ENCODE measurements around the gene ATP10A. TPM values are rescaled to one million over a fixed set of nuclear protein-coding genes. Genes with fewer than 3 reads are reported as not detected.
"Not testable (repeated sequence)": the region's sequence is repeated elsewhere in the genome, so short reads cannot be mapped to it uniquely, and the experiment has no call there.

Gene ATP10A
- total and polyA plus RNA-seq, 9 of the 15 experiments (the other 6 are each of a cell fraction or from before 2014, with no cell fraction given) = 0.09 TPM; not detected in 8

DNA sequence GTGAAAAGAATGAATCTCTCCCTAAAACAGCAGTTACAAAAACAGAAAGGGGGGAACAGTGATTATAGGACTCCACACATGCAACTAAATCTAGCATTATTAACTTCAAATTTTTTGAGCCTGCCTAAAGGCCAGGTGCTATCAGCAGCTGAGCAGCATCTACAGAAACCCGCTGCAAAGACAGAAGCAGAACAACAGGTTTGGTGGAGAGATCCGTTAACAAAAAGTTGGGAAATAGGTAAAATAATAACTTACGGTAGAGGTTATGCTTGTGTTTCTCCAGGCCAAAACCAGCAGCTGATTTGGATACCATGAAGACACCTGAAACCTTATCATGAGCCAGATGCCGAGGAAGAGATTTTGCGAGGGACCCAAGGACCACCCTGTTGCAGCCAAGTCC is 222.7 kb downstream of the ATP10A start:
- intact Hi-C loops (cut with micrococcal nuclease) (no loop called here), in situ Hi-C loops (cut with MboI) (no loop called here)
- no peak overlapping the region for H3K4me3 ChIP-seq
- no peaks in the 10 kb centered on the region for H3K9me3 ChIP-seq (replicated peaks; ENCODE audit: control insufficient read depth, insufficient read depth, low read depth, low read length)
- TF ChIP-seq PHF20 (IDR thresholded peaks at IDR 0.05; ENCODE audit: partially characterized antibody) (no peak), ZNF324 (CRISPR knock-in tag; IDR thresholded peaks at IDR 0.05) (no peak), SOX6 (IDR thresholded peaks at IDR 0.05) (no peak), ZBTB1 (CRISPR knock-in tag; IDR thresholded peaks at IDR 0.05; ENCODE audit: borderline replicate concordance, low read depth) (no peak), SP2 (IDR thresholded peaks at IDR 0.05; ENCODE audit: extremely low read depth, low read depth, low read length, poor library complexity, severe bottlenecking) (no peak), SMARCA4 (IDR thresholded peaks at IDR 0.05) (no peak), NFXL1 (CRISPR knock-in tag; IDR thresholded peaks at IDR 0.05) (no peak), ZNF239 (CRISPR knock-in tag; IDR thresholded peaks at IDR 0.05) (no peak), ZC3H8 (IDR thresholded peaks at IDR 0.05) (no peak), ESRRB (CRISPR knock-in tag; IDR thresholded peaks at IDR 0.05; ENCODE audit: borderline replicate concordance) (no peak)
- TF ChIP-seq, protein P1, sequence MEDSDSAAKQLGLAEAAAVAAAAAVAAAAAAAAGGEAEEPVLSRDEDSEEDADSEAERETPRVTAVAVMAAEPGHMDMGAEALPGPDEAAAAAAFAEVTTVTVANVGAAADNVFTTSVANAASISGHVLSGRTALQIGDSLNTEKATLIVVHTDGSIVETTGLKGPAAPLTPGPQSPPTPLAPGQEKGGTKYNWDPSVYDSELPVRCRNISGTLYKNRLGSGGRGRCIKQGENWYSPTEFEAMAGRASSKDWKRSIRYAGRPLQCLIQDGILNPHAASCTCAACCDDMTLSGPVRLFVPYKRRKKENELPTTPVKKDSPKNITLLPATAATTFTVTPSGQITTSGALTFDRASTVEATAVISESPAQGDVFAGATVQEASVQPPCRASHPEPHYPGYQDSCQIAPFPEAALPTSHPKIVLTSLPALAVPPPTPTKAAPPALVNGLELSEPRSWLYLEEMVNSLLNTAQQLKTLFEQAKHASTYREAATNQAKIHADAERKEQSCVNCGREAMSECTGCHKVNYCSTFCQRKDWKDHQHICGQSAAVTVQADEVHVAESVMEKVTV (CRISPR knock-in tag; IDR thresholded peaks at IDR 0.05) = no peak
- TF ChIP-seq, protein P2, sequence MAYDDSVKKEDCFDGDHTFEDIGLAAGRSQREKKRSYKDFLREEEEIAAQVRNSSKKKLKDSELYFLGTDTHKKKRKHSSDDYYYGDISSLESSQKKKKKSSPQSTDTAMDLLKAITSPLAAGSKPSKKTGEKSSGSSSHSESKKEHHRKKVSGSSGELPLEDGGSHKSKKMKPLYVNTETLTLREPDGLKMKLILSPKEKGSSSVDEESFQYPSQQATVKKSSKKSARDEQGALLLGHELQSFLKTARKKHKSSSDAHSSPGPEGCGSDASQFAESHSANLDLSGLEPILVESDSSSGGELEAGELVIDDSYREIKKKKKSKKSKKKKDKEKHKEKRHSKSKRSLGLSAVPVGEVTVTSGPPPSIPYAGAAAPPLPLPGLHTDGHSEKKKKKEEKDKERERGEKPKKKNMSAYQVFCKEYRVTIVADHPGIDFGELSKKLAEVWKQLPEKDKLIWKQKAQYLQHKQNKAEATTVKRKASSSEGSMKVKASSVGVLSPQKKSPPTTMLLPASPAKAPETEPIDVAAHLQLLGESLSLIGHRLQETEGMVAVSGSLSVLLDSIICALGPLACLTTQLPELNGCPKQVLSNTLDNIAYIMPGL (CRISPR knock-in tag; IDR thresholded peaks at IDR 0.05) = no peak
- no peaks in the 10 kb centered on the region for H4K20me1 ChIP-seq (replicated peaks; ENCODE audit: control insufficient read depth, insufficient read depth, low read length)
- FAIRE-seq (no peak), DNase-seq (ENCODE audit: extremely low read depth in 1 of 4, low spot score in 3 of 4) (no peak), ATAC-seq (no peak)
- H3K27ac ChIP-seq (ENCODE audit: extremely low read depth, low read depth, low read length) = no peak overlapping the region
- WGBS (ENCODE audit: insufficient coverage, low coverage, missing lambda C conversion rate) = 2% methylated on average over 5 of the region's 5 CpGs
- H3K9me1 ChIP-seq (ENCODE audit: control insufficient read depth, insufficient read depth, low read length) = no peaks in the 10 kb centered on the region
- ChIA-PET POLR2A (no interaction called here), CTCF (ENCODE audit: low intra/inter-chr PET ratio) (no interaction called here)
- H3K79me2 ChIP-seq (ENCODE audit: control insufficient read depth, insufficient read depth, low read length) = no peaks in the 10 kb centered on the region
- H3K36me3 ChIP-seq (ENCODE audit: control insufficient read depth, insufficient read depth, low read length) = no peaks in the 10 kb centered on the region
- BruUV-seq (replicated peaks) = no TSS peak
- H3K9ac ChIP-seq (ENCODE audit: insufficient read depth in 1 of 2, low read depth in 2 of 2, low read length in 2 of 2) = no peak overlapping the region
- H3K4me2 ChIP-seq (ENCODE audit: insufficient read depth, low read length) = no peak overlapping the region
- H3K27me3 ChIP-seq (ENCODE audit: control insufficient read depth in 2 of 2, insufficient read depth in 2 of 2, low read length in 2 of 2) = no peaks in the 10 kb centered on the region; a peak in 1 of 5 replicates
- H3K4me1 ChIP-seq (replicated peaks in 1 of 2; ENCODE audit: control insufficient read depth in 2 of 2, insufficient read depth in 2 of 2, low read length in 2 of 2) = no peaks in the 10 kb centered on the region
- H2AFZ ChIP-seq (ENCODE audit: low read depth, low read length) = no peak overlapping the region

DNA sequence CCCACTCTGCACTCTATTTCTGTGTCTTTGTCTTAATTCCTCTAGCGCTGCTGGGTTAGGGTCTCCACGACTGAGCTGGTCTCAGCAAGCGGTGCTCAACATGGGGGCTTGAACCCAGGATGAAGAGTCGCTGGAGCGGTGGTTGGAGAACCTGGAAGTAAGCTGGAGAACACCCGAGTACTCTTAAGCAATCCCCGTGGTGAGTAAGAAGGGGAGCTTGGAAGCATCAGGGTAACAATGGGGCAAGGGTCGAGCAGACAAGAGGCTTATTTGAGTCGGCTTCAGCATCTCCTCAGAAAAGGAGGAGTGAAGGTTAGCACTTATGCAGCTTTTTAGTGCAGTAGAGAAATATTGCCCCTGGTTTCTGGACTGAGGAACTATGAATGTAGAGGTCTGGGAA is 226.6 kb downstream of the ATP10A start:
- H3K4me1 ChIP-seq (replicated peaks in 1 of 2; ENCODE audit: control insufficient read depth in 2 of 2, insufficient read depth in 2 of 2, low read length in 2 of 2); BruUV-seq (replicated peaks); intact Hi-C loops (cut with micrococcal nuclease); H3K36me3 ChIP-seq (ENCODE audit: control insufficient read depth, insufficient read depth, low read length); H3K9me1 ChIP-seq (ENCODE audit: control insufficient read depth, insufficient read depth, low read length); H3K27me3 ChIP-seq (ENCODE audit: control insufficient read depth in 2 of 2, insufficient read depth in 2 of 2, low read length in 2 of 2); CTCF ChIA-PET (ENCODE audit: low intra/inter-chr PET ratio); H3K9ac ChIP-seq (ENCODE audit: insufficient read depth in 1 of 2, low read depth in 2 of 2, low read length in 2 of 2); H3K9me3 ChIP-seq (replicated peaks; ENCODE audit: control insufficient read depth, insufficient read depth, low read depth, low read length); H3K27ac ChIP-seq (ENCODE audit: extremely low read depth, low read depth, low read length); in situ Hi-C loops (cut with MboI); DNase-seq (ENCODE audit: extremely low read depth in 1 of 4, low spot score in 3 of 4); H3K4me3 ChIP-seq; ATAC-seq; POLR2A ChIA-PET; H3K4me2 ChIP-seq (ENCODE audit: insufficient read depth, low read length); FAIRE-seq; H2AFZ ChIP-seq (ENCODE audit: low read depth, low read length); H3K79me2 ChIP-seq (ENCODE audit: control insufficient read depth, insufficient read depth, low read length); H4K20me1 ChIP-seq (replicated peaks; ENCODE audit: control insufficient read depth, insufficient read depth, low read length): not testable (repeated sequence)
- WGBS (ENCODE audit: insufficient coverage, low coverage, missing lambda C conversion rate) = 0% methylated on average over 9 of the region's 9 CpGs
